SIG-M5 treated with dmso at 0.1 percent for 504 hours (cell line): ENCODE results near the gene LCAT.
A peak's percentile ranks its signal among the peaks of the same experiment; 100 is the strongest.
"Not testable (repeated sequence)": the region's sequence is repeated elsewhere in the genome, so short reads cannot be mapped to it uniquely, and the experiment has no call there.

Experiments used
- DNase-seq: peaks from one replicate; lab custom pipeline; 2025; ENCODE audit not compliant: unreplicated experiment; lab: John Stamatoyannopoulos, UW

LCAT gene, protein sequence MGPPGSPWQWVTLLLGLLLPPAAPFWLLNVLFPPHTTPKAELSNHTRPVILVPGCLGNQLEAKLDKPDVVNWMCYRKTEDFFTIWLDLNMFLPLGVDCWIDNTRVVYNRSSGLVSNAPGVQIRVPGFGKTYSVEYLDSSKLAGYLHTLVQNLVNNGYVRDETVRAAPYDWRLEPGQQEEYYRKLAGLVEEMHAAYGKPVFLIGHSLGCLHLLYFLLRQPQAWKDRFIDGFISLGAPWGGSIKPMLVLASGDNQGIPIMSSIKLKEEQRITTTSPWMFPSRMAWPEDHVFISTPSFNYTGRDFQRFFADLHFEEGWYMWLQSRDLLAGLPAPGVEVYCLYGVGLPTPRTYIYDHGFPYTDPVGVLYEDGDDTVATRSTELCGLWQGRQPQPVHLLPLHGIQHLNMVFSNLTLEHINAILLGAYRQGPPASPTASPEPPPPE

DNA sequence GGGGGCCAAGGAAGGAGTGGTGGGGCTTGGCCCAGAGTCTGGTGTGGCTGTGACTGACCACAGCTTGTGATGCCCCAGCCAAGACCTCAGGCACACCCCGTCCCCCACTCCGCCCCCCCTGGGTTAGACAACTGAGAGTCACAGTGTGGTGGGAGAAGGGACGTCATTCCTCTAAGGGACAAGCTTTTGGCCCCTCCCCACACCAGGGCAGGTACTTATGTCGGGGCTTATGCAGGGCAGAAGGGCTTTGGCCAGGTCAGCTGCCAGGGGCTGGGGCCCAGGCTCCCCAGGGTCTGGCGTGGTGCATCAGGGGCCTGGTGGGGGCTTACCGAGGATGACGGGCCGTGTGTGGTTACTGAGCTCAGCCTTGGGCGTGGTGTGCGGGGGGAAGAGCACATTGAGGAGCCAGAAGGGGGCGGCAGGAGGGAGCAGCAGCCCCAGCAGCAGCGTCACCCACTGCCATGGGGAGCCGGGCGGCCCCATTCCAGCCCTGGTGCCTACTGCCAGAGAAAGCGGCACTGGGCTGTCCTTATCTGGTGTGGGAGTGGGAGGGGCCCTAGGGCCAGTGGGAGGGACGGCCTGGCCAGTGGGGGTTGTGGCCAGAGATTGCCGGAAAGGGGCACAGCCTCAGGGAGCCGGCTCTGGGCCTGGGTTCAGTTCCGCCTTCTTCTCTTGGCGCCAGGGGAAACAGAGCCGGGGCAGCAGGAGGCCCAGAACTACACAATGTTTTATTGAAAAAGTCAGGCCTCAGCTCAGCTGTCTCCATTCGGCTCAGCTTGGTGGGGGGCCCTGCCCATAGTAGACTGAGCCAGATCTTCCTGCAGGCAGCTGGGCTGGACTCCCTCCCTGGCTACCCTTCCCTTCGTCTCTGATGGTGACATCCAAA is at the start of gene LCAT:
TSS of gene LCAT (minus strand) at position 502 of the 886 bp plus-strand sequence. CDS start at position 483, 19 bp downstream.
- DNase-seq = no peak

DNA sequence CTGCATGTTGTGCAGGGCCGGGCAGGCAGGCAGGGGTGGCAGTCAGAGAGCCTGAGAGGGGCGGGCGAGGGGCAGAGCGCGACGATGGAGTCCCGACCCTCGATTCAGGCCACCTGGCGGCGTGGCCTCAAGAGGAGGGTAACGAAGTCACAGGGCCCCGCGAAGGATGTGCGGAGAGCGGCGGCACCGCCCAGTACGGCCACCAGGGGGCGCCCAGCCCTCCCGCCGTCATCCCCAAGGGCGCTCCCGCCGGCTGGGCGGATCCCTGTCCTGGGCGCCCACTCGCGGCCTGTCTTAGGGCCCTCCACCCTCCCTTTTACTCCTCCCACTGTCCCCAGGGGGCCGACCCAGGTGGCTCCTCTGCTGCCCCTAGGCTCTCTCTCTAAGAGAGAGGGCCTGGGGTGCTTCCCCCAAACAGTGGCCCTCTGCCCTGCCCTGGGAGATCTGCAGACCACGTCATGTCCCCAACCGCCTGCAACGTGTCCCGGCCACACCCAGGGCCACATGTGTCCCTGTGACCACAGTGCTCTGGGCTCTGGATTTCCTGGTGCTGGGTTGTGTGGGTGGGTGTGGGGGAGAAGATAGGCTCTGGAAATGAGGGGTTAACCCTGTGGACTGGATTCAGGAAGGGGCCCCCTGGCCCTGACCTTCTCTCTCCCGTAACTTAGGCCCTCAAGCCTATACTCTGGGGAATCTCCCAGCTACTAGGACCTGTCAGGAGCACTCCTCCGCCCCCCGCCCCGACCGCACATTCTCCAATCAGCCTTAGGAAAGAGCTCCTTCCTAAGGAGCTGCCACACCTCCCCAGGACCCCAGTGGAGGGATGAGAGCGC is 49.5 kb upstream of the LCAT start:
- peak; percentile 56 for DNase-seq

DNA sequence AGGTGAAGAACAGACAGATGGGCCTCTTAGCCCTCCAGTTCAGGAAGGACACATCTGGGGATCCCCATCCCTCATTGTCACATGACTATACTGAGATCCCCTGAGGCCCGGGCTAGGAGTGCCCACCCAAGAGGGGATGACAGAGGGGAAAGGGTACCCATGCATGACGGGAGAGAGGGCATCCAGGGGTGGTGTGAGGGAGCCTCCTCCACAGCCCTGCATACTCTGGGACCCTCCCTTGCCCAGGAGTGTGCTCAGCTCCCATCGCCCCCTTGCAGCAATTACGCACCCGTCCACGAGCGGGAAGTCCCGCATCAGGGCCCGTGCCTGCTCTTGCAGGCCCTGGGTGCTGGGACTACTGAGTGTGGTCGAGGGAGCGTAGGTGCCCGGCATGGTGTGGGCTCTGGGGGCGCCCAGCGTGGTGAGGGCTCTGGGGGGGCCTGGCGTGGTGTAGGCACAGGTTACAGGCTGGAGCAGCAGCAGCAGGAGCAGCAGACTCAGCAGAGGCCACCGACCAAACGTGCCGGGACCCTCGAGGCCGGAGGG is 48.8 kb upstream of the LCAT start:
- DNase-seq = no peak

DNA sequence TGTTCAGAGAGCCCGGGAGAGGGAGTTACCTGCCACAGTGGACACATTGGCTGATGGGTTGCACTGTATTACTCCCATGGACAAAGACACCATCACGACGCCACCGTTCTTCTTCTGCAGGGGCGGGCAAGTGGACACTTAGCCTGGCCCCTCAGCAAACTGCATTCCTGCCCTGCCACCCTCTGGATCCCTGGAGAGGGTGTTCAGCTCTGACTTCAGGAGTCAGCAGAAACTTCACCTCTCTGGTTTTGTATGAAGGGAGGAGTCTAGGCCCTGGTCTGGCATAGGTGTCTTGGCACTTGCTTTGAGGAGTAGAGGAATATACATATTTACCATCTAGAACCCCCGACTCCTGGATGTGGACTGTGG is 46.1 kb upstream of the LCAT start:
- no peak for DNase-seq

DNA sequence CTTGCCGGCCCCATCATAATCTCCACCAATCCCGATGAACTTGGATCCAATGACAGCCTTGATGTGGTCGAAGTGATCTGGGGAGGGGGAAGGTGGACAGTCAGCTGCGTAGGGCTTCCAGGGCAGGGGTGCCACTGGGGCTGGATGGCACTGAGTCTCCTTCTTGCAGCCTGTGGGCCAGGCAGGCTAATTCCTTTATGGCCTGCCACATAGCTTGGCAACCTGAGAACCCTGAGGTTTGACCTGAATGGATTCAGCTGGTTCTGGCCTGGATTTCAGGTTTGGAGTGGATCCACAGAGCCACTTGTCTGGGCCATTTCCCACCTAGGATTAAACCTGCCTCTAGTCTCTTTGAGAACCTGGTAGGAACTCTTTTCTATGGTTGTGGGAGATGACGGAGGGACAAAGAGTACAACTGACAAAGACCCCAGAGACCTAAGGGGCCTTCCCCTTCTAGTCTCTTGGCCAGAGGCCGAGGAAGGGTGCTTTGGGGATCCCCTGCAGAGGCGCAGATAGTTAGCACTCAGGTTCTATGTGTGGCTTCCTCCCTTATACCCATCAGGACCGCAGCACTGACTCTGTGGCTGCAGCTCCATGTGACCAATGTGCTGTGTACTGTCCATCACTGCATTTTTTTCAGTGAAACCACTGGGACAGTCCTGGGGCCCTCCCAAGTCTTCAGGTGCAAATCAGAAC is 45.5 kb upstream of the LCAT start:
- no peak for DNase-seq

DNA sequence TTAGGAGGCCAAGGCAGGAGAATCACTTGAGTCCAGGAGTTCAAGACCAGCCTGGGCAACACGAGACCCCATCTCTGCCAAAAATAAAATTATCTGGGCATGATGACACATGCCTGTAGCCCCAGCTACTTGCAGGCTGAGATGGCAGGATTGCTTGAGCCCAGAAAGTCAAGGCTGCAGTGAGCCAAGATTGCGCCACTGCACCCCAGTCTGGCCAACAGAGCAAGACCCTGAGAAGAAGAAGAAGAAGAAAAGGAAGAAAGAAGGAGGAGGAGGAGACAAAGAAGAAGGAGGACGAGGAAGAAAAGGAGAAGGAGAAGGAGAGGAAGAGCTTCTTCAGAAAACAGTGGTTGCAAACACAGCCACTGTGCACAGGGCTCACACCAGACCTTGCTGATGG is 44.8 kb upstream of the LCAT start:
- DNase-seq = no peak

DNA sequence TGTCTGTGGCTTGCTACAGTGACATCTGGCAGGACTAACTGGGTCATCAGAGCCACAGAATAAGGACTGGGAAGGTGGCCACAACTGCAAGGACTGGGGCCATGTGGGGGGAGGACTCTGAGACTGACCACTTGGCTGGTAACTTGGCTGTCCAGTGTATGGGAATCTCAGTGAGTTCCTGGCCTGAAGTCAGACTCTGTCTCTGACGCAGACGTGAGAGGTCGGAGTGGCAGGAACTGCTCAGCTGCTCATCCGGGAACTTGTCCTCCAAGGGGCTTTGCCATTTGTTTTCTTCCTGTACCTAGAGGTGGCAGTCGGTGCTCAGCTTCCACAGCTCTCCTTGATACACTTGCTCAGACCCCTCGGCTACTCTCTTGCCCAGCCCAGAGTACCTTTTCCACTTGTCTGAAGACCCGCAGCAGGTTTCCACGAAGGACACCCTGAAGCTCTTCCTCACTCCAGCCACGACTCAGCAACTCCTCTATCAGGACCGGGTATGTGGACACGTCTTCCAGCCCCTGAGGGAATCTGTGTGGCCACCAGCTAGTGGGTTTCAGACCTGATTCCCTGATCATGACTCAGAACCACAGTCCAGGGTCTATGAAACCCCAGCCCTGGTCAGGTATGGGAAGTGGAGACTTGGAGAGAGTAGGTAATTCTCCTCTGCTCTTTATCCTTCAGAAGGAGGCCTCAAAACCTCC is 43.7 kb upstream of the LCAT start:
- DNase-seq = no peak

DNA sequence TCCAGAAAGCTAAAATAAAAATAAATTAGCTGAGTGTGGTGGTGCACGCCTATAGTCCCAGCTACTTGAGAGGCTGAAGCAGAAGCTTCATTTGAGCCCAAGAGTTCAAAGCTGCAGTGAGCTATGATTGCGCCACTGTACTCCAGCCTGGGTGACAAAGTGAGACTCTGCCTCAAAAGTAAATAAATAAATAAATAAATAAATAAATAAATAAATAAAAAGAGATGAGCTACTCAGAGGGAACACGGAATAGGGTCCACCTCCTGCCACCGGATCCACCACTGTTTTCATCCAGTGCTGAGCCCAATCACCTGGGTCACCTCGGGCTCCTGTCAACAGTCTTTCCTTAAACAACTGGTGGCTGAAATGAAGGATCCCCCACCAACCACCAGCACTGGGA is 43.0 kb upstream of the LCAT start:
- DNase-seq = no peak

DNA sequence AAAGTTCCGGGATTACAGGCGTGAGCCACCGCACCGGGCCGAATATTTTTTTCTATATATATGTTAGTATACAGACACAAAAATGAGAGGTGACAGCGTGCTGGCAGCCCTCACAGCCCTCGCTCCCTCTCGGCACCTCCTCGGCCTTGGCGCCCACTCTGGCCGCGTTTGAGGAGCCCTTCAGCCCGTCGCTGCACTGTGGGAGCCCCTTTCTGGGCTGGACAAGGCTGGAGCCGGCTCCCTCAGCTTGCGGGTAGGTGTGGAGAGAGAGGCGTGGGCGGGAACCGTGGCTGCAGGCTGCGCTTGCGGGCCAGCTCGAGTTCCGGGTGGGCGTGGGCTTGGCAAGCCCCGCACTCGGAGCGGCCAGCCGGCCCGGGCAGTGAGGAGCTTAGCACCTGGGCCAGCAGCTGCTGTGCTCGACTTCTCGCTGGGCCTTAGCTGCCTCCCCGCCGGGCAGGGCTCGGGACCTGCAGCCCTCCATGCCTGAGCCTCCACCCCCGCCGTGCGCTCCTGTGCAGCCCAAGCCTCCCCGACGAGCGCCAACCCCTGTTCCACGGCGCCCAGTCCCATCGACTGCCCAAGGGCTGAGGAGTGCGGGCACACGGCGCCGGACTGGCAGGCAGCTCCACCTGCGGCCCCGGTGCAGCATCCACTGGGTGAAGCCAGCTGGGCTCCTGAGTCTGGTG is 38.2 kb upstream of the LCAT start:
- DNase-seq = no peak

DNA sequence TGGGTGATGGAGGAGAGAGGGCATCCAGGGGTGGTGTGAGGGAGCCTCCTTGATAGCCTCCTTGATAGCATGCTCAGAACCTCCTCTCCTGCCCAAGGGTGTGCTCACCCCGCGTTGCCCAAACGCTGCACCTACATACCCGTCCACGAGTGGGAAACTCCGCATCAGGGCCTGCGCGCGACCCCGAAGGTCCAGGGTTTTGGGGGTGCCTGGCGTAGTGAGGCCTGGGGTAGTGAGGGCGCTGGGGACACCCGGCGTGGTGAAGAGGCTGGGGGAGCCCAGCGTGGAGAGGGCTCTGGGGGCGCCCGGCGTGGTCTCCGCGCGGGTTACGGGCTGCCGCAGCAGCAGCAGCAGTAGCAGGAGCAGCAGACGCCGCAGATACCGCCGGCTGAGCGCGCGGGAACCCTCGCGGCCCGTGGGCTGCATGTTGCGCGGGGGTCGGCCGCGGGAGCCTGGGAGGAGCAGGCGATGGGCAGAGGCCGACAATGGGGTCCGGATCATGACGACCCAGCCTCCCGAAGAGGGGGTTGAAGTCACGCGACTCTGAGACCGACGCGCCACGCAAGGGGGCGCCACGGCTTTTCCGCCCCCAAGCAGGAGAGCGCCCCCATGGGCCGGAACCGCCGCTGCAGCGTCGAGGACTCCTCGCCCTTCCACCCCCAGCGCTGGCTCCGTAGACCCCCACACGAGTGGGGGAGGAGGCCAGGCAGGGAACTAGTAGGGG is 36.2 kb upstream of the LCAT start, which contains the start of gene DPEP3:
TSS of gene DPEP3 (minus strand) at position 545 of the 724 bp plus-strand sequence. CDS start at position 426, 119 bp downstream.
- DNase-seq = no peak

DNA sequence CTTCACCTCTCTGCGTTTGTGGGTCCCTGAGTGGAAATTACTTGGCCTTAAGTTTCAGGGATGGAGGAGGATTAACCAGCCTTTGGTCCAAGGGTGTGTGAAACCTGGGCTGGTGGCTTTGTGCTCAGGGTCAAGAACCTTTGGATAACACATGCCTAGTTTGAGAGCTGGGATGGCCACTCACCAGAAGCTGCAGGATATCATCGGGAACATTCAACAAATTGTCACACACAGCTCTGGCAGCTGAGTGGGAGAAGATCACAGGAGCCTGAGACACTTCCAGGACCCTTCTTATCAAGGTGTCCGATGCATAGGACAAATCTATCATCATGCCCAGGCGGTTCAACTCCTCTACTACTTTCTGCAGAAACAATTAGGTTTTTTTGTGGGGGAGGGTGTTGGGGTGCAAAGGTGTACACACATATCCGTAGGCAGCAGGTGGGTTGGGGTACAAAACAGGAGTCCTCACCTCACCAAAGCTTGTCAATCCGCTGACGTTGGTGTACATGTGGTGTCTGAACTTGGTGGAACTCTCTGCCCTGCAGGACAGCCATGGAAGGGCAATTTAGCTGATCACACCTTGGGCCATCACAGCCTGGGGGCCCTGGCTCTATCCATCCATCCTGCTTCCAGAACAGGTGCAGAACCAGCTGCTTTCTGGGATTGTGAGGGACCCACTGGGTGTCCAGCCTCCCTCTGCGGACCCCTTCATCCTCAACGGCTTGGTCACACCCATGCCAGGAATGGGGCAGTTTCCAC is 33.7 kb upstream of the LCAT start:
- DNase-seq = no peak

DNA sequence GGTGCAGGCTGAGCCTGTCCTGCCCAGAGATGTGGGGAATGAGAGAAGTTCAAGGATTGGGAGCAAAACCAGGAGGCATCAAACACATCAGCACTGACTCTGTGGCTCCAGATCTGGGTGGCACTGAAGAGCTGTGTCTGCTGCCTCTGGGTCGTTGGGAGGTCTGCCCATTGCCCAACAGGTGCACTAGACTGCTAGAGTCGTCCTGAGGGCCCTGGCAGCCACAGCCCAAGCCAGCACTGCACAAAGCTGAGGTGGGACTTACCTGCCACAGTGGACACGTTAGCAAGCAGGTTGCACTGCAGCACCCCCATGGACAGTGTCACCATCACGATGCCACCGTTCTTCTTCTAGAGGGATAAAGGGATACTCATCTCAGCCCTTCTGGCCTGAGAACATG is 33.1 kb upstream of the LCAT start:
- DNase-seq = no peak

DNA sequence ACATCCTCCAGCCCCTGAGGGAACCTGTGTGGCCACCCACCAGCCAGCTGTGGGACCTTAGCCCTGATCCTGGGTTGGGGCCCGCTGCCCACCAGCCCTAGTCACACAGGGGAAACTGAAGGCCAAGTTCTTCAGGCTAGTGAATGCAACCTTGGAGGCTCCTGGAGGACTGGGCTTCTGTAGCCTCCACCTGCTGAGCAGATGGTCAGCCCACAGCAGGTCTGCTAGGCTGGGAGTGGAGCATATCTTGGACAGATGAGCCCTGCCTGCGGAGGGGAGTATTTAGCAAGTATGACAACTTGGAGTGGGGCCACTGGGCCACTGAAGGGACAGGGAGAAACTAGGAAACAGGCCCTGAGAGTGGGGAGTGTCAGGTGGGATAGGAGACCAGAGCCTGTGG is 32.3 kb upstream of the LCAT start:
- DNase-seq = no peak

DNA sequence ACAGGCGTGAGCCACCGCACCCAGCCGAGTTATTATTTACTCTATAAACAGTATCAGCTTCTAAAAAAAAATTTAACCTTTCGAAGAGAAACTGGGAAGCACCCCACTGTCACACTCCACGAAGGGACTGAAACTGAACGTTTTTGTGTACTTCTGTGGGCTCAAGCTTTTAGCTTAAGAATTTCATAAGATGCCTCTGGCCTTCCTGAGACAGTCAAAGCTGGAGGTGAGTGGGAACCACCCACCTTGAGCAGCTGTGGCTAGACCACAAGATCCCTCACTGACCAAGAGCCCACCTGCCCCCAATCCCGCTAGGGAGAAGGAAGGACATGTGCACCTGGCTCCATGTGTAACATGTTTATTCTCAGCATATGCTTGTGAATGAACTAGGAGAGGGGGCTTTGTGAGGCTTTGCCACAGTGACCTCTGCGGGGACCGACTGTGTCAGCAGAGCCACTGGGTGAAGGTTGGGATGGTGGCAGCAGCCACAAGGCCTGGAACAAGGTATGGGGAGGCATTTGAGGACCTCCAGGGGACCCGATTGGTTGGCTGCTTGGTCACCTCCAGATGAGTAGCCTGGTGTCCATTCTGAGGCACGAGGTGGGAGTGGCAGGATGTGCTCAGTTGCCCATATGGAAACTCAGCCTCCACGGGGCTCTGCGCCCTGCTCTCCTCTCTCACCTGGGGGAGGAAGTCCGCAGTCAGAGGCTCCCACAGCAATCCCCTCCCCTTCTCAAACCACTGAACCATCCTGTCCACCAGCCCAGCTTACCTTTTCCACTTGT is 31.6 kb upstream of the LCAT start:
- no peak for DNase-seq

DNA sequence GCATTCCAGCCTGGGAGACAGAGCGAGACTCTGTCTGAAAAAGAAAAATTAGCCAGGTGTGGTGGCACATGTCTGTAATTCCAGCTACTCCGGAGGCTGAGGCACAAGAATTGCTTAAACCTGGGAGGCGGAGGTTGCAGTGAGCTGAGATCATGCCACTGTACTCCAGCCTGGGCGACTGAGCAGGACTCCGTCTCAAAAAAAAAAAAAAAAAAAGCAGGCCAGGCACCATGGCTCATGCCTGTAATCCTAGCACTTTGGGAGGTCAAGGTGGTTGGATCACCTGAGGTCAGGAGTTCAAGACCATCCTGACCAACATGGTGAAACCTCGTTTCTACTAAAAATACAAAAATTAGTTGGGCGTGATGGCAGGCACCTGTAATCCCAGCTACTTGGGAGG is 28.4 kb upstream of the LCAT start:
- not testable (repeated sequence) for DNase-seq

DNA sequence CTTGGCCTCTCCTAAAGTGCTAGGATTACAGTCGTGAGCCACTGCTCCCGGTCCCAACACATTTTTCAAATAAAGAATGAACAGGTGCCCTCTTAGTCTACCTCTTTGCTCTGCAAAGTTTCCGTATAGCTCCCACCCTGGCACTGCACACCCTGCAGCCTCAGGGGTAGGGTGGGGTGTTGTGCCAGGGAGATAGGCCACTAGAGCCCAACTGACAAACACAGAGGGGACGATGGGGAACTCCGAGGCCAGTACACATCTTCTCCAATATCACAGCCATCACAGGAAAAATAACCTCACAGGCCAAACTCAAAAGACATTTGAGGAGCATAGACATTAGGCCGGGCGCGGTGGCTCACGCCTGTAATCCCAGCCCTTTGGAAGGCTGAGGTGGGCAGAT is 27.2 kb upstream of the LCAT start:
- DNase-seq = no peak
